ENCODE data around the gene IQUB.
"Not testable (repeated sequence)": the region's sequence is repeated elsewhere in the genome, so short reads cannot be mapped to it uniquely, and the experiment has no call there.

IQUB gene

GRCh38 chr7:123485721-123486120 is 48.7 kb downstream of the IQUB start:
- DNase-seq (ENCODE audit: low read depth), result no peak

DNA sequence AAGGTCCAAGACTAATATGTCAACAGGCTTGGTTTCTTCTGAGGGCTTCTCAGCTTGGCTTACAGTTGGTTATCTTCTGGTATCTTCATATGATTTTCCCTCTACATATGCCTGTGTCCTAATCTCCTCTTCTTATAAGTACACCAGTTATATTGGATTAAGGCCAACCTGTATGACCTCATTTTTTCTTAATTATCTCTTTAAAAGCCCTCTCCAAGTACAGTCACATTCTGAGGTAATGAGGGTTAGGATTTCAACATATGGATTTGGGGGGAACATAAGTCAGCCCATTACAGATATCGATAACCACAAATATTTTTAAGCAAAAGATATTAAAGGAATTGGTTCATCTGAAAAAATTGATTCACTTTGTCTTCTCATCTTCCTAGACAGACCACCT is 49.2 kb downstream of the IQUB start:
- peak; percentile 84 for DNase-seq (ENCODE audit: low read depth)

DNA sequence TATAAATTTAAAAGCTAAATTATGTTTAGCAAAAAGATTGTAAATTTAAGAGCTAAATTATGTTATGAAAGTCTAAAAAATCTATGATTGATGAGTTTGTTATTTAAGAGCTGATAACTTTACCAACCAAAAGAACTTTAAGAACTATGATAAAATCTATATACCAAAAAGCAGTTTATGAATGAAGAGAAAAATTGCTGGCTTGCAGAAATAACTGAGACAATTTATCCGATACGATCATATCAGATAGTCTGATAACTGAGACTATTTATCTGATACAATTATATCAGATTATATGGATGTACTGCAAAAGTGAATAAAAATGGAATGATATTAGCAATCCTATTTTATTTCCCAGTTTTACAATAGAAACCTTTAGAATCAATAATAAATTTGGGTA is 50.2 kb downstream of the IQUB start:
- no peak for DNase-seq (ENCODE audit: low read depth)

- no peak for DNase-seq (ENCODE audit: low read depth)
Measured at GRCh38 chr7:123480107-123480506, 54.3 kb downstream of the IQUB start.

GRCh38 chr7:123478056-123478455 is 56.3 kb downstream of the IQUB start:
- DNase-seq (ENCODE audit: low read depth), result not testable (repeated sequence)

DNA sequence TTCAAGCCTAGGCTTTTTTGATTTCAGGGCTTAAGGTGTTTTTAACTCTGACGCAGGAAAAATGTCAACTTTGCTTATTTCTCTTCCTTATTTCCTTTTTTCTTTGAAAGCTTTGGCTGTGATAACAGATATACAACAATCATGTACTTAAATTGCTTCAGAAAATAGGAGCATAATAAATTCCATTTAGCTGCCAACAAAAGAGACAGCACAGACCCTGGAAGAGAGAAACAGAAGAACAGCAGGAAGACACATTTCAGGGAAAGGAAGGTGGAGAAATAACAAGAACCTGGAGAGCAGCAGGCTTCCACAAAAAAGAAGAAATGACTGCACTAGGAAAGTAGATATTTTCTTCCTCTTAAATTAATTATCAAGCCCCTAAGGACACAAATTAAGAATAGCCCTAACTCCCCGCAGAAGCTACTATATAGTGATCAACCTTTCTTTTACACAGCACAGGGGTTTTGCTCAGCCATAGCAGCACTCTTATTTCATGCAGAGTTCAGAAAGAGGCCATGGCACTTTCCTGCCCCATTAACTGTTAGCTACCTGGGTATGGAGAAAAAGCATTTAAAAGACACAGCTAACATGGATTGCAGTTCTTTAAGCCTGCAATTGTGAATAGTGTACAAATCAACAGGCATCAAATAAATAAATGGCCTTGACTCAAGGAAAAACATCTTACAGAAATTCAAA is 61.5 kb downstream of the IQUB start:
- no peak for DNase-seq (ENCODE audit: low read depth)

DNA sequence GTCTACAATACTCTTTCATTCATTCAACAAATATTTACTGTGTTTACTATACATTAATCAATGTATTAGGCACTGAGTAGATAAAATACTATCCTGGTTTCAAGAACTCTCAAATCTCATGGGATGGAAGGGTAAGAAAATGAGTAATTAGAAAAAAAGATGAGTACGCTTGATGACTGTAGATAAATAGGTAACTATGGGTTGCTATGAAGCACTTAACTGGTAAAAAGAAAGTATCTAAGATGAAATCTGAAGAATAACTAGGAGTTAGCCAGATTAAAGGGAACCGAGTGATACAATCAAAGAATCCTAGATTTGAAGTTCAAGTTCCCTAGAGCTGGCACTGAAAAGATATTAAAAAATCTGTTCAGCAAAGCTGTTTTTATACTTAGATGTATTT is 62.1 kb downstream of the IQUB start:
- DNase-seq (ENCODE audit: low read depth), result no peak

- DNase-seq (ENCODE audit: low read depth), result no peak
Measured at GRCh38 chr7:123468303-123468702, 66.1 kb downstream of the IQUB start.

GRCh38 chr7:123463890-123464289 is 70.5 kb downstream of the IQUB start:
- no peak for DNase-seq (ENCODE audit: low read depth)

DNA sequence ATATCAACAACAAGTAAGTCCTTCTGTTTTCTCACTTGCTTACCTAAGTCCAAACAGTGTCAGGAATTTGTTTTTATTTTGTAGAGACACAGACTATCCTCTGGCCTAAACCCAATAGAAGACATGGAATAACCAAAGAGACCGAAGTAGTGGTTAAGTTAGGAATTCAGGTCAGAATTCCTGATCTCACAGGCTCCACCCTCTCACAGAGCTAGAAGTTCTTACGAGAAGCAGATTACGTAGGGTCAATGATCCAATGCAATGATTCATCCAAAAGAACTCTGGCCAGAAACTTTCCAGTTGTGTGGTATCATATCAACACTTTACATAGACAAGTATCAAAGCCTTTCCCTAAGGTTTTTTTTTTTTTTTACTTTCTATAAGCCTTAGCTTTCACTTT is 73.8 kb downstream of the IQUB start:
- peak; percentile 98 for DNase-seq (ENCODE audit: low read depth)

GRCh38 chr7:123455965-123456470 is 78.4 kb downstream of the IQUB start:
- DNase-seq (ENCODE audit: low read depth), result no peak

DNA sequence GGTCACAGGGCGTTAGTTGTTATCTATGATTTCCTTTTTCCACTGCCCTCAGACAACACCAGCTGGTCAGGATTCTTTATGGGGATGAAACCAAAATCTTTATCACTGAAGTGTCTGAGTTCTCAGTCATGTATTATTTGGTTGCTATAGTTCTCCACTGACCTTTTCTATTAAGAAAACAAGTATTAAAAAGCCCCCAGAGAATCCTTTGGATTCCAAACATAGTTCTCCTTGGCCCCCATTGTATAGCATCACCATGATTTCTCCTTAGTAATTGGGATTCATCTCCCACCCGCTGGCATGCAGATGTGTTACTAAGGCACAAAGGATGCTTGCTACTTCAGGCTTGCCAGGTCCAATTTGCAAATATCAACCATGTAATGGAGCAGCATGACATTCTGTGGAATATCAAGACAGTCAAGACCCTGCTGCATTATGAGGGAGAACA is 94.3 kb downstream of the IQUB start:
- DNase-seq (ENCODE audit: low read depth), result no peak

GRCh38 chr7:123439191-123439590 is 95.2 kb downstream of the IQUB start:
- DNase-seq (ENCODE audit: low read depth), result no peak

DNA sequence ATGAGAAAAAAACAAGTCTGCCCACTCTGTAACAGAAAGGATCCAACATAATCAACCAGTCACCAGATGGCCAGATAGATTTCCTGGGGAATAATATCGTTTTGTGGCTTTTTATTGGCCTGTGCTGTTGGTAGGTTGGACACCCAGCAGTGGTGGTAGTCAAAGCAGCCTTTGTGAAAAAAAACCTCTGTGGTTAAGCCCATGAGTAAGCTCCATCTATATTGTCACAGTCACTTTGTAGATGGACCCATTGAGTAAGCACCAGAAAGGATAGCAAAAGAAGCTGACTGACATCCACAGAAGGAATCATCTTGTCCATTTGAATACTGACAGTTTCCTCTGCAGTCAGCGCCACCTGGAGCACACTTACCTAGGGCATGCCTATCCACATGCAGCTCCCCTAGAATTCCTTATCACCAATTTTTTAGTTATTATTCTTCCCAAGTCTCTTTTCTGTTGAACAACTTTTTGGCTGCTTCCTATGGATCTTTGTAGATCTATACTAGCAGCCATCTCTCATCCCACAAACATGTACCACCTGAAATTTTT is 96.9 kb downstream of the IQUB start:
- peak; percentile 9 for DNase-seq (ENCODE audit: low read depth)

GRCh38 chr7:123435080-123435700 is 99.2 kb downstream of the IQUB start:
- no peak for DNase-seq (ENCODE audit: low read depth)

- DNase-seq (ENCODE audit: low read depth), result peak; percentile 20
Measured at GRCh38 chr7:123433665-123434064, 100.7 kb downstream of the IQUB start.

DNA sequence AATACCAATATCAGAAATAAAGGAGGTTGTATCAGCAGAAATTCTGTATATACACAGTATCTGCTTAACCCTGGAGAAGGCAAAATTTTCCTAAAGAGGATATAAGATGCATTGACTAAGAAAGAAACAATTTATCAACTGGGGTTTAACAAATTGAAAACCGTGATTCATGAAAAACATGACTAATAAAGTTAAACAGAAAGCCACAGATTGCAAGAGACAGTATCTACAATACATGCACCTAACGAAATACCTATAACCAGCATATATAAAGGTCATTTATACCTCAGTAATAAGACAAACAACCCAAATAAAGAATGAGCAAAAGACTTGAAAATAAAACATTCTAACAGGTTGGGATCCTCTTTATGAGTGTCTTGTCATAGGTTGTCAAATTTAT is 101.8 kb downstream of the IQUB start:
- DNase-seq (ENCODE audit: low read depth), result peak; percentile 20

- DNase-seq (ENCODE audit: low read depth), result no peak
Measured at GRCh38 chr7:123431075-123431614, 103.2 kb downstream of the IQUB start.

- no peak for DNase-seq (ENCODE audit: low read depth)
Measured at GRCh38 chr7:123425246-123425645, 109.1 kb downstream of the IQUB start.

DNA sequence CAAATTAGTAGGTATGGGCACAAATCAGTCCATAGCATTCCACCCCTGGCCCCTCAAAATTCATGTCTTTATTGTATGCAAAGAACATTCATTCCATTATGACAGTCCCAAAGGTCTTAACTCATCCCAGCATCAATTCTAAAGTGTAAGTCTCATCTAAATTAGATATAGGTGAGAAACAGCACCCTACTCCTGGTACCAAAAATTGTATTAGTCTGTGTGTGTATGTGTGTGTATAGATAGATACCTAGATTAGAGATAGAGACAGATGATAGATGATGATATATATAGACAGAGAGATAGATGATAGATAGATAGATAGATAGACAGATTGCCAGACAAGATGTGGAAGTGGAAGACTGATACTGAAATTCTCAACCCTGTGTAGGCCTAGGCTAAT is 109.9 kb downstream of the IQUB start:
- no peak for DNase-seq (ENCODE audit: low read depth)

DNA sequence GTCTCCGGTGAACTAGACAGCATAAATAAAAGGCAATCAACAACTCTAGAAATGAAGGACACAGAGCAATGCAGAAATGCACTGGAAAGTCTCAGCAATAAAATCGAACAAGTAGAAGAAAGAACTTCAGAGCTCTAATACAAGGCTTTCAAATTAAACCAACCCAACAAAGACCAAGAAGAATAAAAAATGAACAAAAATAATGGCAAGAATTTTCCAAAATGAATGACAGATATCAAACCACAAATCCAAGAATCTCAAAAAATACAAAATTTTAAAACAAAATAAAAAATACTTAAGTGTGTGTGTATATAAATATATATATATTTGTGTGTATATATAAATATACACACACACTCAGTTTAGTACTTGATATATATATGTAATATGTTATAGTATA is 110.8 kb downstream of the IQUB start:
- DNase-seq (ENCODE audit: low read depth), result no peak

DNA sequence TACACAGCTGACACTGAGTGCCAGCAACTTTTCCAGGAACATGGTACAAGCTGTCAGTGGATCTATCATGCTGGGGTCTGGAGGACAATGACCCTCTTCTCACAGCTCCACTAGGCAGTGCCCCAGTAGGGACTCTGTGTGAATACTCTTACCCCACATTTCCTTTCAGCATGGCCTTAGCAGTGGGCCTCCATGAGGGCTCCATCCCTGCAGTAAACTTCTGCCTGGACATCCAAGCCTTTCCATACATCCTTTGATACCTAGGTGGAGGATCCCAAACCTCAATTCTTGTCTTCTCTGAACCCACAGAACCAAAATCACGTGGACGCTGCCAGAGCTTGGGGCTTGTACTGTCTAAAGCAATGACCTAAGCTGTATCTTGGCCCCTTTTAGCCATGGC is 116.8 kb downstream of the IQUB start:
- no peak for DNase-seq (ENCODE audit: low read depth)

DNA sequence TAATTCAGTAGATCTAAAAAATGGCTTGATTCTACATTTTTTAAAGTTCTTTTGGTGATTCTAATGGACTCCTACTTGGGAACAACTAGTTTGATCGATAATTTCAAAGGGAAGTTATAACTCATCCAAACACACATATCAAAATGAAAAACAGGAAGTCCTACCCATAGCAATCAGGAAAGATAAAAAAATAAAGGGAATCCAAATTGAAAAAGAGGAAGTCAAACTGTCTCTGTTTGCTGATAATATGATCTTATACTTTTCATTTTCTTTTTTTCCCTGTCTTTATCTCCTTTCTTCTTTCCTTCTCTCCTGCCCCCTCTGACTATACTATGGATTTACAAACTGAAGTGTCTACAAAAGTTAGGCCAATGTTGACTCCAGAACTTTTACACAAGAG is 118.8 kb downstream of the IQUB start:
- no peak for DNase-seq (ENCODE audit: low read depth)

All from amniotic epithelial cell (primary cell).